Measurements from ENCODE around the gene PABPC1L2B.
"Not testable (repeated sequence)": the region's sequence is repeated elsewhere in the genome, so short reads cannot be mapped to it uniquely, and the experiment has no call there.

PABPC1L2B gene

GRCh38 chrX:73002733-73003132 is at the start of gene PABPC1L2B:
Gene PABPC1L2B (plus strand): TSS chrX:73002939. CDS start chrX:73003643, 704 bp downstream.
- not testable (repeated sequence) for DNase-seq

- DNase-seq, result not testable (repeated sequence)
Measured at GRCh38 chrX:72959971-72960370, 42.8 kb upstream of the PABPC1L2B start.

- DNase-seq, result not testable (repeated sequence)
Measured at GRCh38 chrX:72971859-72972258, 30.9 kb upstream of the PABPC1L2B start.

GRCh38 chrX:72974885-72975284 is 27.9 kb upstream of the PABPC1L2B start:
- DNase-seq, result not testable (repeated sequence)

- not testable (repeated sequence) for DNase-seq
Measured at GRCh38 chrX:72980894-72981469, 21.8 kb upstream of the PABPC1L2B start.

GRCh38 chrX:73004032-73004431 is 1.3 kb downstream of the PABPC1L2B start:
- DNase-seq, result not testable (repeated sequence)

GRCh38 chrX:73021361-73022092 is 18.8 kb downstream of the PABPC1L2B start:
- no peak for DNase-seq

GRCh38 chrX:73022093-73022445 is 19.3 kb downstream of the PABPC1L2B start:
- not testable (repeated sequence) for DNase-seq

GRCh38 chrX:73028876-73029275 is 26.1 kb downstream of the PABPC1L2B start:
- no peak for DNase-seq
